ENCODE data around the gene SKAP1.
"Not testable (repeated sequence)": the region's sequence is repeated elsewhere in the genome, so short reads cannot be mapped to it uniquely, and the experiment has no call there.

SKAP1 gene

DNA sequence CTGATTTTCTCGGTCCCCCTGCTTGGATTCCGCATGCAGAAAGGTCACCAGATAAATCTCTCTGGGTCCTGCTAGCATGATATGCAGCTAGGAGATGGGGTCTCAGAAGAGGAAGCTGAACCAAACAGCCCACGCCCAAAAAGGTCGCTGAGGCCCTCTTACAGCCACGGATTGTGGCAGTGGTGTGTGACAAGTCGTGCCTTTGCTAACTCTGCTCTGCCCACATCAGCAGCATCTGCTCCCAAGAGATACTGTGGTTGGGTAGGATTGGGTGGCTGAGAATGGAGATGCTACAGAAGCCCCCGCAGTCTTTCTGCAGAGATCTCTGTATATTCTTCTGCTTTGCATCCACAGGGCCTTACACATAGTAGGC is 15.2 kb upstream of the SKAP1 start:
- no peak for DNase-seq (ENCODE audit: low read depth)

GRCh38 chr17:48444516-48445247 is 14.7 kb upstream of the SKAP1 start:
- DNase-seq (ENCODE audit: low read depth) = no peak

DNA sequence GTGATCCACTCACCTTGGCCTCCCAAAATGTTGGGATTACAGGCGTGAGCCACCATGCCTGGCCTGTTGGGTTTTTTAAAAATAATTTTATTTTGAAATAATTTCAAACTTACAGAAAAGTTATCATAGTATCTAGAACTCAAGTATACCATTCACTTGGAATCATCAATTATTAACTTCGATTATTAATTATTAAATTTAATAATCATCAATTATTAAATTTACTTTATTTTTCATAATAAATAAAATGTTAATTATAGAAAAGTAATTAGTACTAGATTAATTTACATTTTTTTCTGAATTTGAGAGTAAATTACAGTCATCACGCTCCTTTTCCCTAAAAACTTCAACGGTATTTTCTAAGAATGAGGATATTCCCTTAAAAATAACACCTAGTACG is 13.7 kb upstream of the SKAP1 start:
- DNase-seq (ENCODE audit: low read depth) = no peak

GRCh38 chr17:48442819-48443218 is 12.8 kb upstream of the SKAP1 start:
- no peak for DNase-seq (ENCODE audit: low read depth)

GRCh38 chr17:48441862-48442261 is 11.8 kb upstream of the SKAP1 start:
- no peak for DNase-seq (ENCODE audit: low read depth)

DNA sequence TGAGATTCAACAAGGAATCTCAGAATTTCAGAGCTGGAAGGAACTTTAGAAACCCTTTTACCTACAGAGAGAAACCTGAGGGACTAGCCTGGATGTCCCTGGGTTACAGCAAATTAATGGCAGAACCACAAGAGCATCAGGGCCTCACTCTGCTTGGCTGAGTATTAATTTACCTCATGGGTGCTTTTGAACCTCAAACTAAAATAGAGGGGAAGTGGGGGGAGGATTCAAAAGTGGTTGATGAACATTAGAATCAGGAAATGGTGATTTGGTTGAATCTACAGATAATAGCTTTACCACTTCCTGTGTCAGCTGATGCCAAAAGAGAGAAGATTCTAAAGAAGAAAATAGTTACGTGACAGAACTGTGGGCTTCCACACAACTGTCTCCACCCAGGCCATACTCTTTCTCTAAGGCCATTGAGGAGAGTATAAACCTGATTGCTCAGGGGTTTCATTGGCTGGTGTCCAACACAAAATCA is 11.3 kb upstream of the SKAP1 start:
- DNase-seq (ENCODE audit: low read depth) = no peak

GRCh38 chr17:48440669-48441068 is 10.7 kb upstream of the SKAP1 start:
- no peak for DNase-seq (ENCODE audit: low read depth)

- DNase-seq (ENCODE audit: low read depth) = no peak
Measured at GRCh38 chr17:48439875-48440505, 10.0 kb upstream of the SKAP1 start.

DNA sequence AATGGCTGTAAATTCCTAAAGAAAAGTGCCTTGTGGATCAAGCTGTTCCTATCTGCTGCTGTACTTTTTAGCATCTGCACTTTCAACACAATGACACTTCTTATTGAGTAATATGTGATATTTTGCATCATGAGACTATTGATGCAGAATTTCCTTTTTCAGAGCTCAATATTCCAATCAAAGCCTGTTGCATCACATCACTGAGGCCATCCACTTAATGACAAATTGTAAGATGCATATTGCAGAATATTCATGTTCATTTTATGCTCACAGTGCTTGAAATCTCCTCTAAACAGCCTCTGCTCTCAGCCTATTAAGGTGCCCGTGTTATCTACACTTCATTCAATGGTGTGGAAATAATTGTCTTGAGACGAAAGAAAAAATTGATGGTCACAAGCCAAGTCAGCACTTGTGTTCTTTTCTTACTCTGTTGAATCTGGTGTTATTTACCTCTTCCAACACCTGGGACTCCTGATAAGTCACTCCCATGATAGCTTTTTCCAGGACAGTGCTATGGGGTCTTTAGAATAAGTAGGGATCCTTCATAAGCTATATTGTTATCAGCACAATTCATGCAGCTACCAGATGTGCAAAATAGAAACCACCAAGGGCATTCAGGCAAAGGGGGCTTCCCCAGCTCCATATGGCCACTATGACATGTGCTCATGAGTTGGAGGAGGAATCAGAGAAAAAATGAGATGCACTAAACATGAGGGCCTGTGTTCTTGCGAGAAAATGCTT is 9.3 kb upstream of the SKAP1 start:
- DNase-seq (ENCODE audit: low read depth) = no peak

DNA sequence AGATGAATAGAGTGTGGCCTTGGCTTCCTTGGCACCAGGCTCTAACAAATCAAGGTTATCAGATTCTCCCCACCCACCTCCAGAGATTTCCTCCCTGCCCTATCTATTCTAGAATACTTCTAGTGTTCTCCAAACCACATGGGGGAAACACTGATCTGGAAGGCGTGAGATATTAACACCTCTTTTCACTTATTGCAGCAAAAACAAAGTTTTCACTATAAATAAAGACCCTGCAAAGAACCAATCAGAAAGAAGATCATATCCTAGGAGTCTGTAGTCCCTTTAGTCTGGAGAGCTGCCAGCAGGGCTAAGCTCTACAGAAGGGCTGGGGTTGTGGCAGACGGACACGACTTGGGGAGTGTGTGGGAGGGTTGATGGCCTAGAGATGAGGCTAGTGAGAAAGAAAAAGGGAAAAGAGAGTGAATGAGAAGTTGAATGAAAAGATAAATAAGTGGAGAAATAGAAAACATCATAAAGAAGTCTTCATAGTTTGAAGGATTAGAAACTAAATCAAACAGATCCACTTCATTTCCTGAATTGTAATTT is 8.6 kb upstream of the SKAP1 start:
- DNase-seq (ENCODE audit: low read depth) = no peak

GRCh38 chr17:48433896-48434295 is 3.9 kb upstream of the SKAP1 start:
- DNase-seq (ENCODE audit: low read depth) = no peak

GRCh38 chr17:48432820-48433775 is 3.1 kb upstream of the SKAP1 start:
- no peak for DNase-seq (ENCODE audit: low read depth)

DNA sequence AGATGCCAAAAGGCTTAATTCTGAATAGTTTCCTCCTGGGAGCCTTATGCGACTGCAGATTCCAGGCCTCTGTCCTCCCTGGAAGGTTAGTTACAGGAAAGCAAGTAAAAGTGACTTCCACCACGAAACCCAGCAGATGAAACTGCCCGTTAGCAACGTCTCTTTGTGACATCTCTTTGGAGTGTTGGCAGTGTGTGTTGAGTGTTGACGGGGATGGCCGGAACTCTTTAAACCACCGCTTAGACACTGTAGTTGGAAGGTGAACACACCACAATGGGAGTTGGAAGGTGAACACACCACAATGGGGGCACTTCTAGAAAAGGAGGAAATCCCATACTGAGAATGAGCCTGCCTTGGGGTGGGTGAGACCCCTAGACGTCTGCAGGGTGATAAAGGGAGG is 858 bp downstream of the SKAP1 start:
- no peak for DNase-seq (ENCODE audit: low read depth)

DNA sequence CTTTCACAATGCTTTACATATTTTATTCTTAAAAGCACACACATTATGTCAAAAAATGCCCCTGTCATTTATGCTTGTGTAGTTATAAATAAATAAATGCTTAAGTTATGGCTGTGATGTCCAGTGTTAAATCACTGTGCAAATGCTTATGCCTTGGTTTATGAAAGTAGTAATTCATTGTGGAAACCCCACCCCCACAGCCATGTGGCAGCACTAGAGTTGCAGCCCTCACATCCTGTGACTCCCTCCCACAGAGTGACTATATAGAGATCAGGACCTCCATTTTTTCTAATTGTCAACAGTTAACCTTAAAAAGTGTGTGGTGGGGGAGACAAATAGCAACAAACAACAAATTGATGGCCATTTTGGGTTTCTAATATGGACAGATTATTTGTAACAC is 2.4 kb downstream of the SKAP1 start:
- peak; percentile 57 for DNase-seq (ENCODE audit: low read depth)

DNA sequence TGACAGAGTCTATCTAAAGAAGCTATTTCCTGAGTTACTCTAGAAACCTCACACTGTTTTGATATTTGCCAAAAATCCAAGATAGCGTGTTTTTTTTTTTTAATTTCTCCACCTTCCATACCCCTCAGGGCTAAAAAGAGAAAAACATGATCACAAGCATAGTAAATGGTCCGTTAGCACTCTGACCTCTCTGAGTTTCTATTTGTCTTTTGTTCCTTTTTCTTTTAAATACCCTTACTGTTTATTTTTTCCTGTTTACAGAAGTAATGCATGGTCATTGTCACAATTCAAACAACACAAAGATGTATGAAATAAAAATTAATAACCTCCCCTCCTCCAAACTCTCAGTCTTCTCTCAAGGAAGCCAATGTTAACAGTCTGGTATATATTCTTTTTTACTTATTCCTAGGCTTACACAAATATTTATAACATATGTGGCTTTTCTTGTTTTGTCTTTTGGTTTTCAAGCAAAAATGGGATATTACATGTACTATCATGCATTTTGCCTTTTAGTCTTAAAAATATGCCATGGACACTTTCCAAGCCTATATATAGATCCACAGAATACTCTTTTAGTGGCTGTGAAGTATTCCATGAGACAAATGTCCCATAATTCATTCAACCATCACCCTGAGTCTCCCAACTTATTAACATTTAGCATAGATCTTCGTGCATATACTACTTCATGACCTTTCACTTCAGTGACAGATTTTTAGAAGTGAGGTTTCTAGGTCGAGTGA is 3.1 kb downstream of the SKAP1 start:
- no peak for DNase-seq (ENCODE audit: low read depth)

- no peak for DNase-seq (ENCODE audit: low read depth)
Measured at GRCh38 chr17:48426019-48426665, 3.9 kb downstream of the SKAP1 start.

DNA sequence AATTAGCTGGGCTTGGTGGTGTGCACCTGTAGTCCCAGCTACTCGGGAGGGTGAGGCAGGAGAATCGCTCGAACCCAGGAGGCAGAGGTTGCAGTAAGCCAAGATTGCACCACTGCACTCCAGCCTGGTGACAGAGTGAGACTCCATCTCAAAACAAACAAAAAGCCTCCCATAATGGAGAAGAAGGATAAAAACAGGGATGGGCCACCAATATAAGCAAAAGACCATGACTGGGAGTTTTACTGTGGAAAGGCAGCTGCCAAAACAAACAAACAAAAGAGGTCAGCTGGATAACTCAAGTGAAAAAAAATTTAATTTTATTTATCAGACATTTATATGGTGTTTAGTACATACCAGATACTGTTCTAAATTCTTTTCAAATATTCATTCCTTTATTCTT is 8.0 kb downstream of the SKAP1 start:
- DNase-seq (ENCODE audit: low read depth) = not testable (repeated sequence)

DNA sequence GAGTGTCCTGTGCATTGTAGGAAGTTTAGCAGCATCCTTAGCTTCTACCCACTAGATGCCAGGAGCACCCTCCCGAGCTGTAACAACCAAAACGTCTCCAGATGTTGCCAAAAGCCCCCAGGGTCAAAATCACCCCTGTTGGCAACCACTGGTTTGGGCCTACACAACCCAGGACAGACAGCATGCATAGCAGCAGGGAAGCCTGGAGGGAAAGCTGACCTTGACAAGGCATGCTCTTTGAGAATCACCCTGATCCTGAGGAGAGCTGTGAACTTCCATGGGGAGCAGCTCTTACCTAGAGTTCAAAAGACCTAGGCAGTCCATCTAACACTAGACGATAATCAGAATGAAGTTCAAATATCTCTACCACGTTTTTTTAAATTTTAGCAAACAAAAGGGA is 9.2 kb downstream of the SKAP1 start:
- DNase-seq (ENCODE audit: low read depth) = no peak

DNA sequence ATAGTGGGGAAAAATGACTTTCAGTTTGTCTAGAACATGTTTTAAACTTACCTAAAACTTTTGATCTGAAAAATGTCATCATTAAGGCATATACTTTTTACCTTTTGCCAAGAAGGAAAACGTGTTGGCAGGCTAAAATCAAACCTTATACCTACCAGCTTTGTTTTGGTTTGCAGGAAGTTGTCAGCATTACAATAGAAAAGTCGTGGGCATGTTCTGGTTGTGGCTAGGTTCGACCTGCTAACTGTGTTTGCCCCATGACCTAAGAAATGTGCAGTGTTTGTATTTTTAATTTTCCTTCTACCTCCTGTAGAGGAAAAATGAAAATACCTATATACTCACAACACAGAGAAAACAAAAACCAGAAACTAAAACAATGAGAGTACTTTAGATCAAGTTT is 13.0 kb downstream of the SKAP1 start:
- DNase-seq (ENCODE audit: low read depth) = no peak

DNA sequence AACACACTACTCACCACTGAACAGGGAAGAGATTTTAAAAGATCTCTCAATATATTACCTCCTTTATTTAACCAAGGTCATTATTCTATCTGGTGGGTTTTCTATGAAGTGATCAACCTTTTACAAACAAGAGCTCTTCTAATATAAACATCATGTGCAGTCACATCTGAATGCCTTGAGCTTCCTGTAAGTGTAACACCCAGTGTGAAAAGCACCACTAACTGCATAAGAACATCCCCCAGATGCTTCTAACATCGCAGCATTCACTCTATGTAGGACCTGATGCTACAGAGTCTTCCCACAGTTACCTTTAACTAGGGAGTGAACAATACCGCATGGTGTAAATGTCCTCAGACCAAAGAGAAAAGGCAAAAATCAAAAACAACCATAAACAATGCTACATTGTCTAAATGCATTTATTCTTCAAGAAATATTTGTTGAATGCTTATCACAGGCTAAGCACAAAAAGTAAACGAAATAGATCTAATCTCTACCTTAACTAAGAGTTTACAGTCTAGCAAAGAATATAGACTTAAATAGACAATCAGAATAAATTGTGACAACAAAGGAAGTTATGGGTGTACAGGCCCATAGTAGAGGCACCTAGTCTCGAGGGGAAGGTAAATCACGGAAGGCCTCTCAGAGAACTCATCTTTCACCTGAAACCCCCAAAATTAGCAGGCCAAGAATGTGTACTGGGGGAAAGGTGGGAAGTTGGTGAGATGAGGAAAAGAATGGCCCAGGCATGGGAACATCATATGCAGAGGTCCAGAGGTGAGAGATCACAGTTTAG is 16.2 kb downstream of the SKAP1 start:
- DNase-seq (ENCODE audit: low read depth) = no peak
